Suppressor macrophage treated with lipopolysaccharide for 1 hour (primary cell): ENCODE measurements around the gene GRK4.
"Not testable (repeated sequence)": the region's sequence is repeated elsewhere in the genome, so short reads cannot be mapped to it uniquely, and the experiment has no call there.

Experiments
- DNase-seq, 3 donors: peaks; one replicate each; pipeline ENCODE4 v3.0.0-alpha.2; 2020 to 2022

GRK4 gene

DNA sequence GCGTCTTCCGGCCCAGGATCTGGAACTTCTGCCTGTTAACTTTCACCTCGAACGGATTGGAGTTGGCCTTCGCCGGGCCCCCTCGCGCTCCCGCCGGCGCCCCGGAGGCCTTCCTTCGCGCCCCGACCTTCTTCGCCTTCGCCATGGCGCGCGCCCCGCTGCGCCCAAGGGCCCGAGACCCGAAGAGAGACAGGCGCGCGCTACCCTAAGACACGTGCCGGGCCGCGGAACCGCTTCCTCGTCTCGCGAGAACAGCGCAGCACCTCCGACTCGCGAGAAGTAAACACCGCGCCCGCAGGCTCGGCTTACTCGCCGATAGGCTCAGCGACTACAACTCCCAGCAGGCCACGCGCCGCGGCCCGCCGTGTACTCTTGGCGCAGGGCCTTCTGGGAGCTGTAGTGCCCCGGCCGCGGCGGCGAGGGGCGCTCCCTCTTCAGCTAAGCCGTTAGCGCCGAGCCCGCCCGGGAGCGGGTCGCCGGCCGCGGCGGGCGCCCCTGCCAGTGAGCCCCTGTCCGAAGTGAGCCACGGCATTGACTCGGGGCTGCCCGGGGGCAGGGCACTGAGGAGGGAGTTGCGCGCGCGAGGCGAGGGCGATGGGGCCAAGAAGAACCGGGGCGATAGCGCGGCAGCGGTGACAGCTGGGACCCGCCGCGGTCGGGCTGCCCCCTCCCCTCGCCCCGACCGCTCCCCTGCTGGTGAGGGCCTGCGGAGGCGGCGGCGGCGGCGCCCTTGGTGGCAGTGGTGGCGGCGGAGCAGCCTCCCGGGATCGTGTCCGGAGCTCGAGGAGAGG lies at the start of gene GRK4, which contains the start of gene NOP14:
Gene GRK4, plus strand, starts transcription at position 397 of the 791 bp plus-strand sequence. CDS start 500 bp downstream, outside the sequence.
Gene NOP14, minus strand, starts transcription at position 232 of the 791 bp plus-strand sequence. Its CDS starts 87 bp downstream, at position 145.
- DNase-seq: peak; percentile 99 to 100 (median 99)

DNA sequence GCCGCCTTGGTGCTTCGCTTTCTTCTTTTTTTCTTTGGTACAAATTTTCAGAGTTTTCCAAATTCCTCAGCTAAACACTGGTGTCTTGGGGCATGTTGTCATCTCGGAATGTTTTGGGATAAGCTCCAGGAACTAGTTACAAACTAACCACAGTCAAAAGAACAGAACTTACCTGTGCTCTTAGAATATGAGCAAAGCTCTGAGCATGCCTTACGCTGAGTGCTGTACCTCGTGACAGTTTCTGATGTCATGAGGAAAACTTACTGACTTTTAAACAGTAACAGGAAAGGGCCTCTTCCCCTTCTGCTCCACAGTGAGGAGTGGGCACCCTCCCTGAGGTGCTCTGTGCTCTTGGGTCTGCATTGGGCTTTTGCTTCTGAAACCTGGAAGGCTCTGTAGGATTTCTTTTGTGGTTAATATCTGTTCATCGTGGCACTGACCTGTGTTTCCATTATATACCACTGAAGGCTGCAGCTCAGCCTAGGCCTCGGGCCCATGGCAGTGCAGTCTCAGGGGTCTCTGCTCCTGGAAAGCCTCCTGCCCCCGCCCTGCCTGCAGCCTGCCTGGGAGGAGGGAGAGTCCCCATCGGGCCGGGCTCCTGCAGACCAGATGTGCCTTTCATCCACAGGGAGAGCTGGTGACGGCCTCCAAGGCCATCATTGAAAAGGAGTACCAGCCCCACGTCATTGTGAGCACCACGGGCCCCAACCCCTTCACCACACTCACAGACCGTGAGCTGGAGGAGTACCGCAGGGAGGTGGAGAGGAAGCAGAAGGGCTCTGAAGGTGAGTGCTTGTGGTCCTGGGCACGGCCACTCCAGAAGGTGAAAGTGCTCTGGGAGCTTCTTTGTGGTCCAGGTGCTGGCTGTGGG lies 48.9 kb upstream of the GRK4 start:
- no peak for DNase-seq

DNA sequence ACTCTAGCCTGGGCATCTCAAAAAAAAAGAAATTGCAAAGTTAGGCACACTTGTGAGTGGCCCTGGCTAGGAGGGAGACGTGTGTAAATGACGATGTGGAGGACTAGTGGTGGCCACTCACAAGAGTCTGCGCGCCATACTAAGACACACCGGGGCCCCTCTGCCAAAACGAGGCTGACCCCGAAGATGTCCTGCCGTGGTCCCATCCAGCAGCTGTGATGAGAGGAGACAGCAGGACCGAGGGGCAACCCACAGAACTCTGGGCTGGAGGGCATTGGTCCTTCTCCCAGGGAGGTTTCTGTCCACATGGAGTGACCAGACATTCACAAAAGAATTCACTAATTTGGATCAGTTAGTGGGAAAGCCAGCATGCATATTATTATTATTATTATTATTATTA lies 47.6 kb upstream of the GRK4 start:
- no peak for DNase-seq

DNA sequence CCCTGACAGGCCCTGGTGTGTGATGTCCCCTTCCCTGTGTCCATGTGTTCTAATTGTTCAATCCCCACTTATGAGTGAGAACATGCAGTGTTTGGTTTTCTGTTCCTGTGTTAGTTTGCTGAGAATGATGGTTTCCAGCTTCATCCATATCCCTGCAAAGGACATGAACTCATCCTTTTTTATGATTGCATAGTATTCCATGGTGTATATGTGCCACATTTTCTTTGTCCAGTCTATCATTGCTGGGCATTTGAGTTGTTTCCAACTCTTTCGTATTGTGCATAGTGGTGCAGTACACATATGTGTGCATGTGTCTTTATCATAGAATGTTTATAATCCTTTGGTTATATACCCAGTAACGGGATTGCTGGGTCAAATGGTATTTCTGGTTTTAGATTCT lies 46.7 kb upstream of the GRK4 start:
- not testable (repeated sequence) for DNase-seq

DNA sequence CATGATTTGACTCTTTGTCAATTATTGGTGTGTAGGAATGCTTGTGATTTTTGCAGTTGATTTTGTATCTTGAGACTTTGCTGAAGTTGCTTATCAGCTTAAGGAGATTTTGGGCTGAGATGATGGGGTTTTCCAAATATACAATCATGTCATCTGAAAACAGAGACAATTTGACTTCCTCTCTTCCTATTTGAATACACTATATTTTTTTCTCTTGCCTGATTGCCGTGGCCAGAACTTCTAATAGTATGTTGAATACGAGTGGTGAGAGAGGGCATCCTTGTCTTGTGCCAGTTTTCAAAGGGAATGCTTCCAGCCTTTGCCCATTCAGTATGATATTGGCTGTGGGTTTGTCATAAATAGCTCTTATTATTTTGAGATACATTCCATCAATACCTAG lies 45.1 kb upstream of the GRK4 start:
- DNase-seq: not testable (repeated sequence)

DNA sequence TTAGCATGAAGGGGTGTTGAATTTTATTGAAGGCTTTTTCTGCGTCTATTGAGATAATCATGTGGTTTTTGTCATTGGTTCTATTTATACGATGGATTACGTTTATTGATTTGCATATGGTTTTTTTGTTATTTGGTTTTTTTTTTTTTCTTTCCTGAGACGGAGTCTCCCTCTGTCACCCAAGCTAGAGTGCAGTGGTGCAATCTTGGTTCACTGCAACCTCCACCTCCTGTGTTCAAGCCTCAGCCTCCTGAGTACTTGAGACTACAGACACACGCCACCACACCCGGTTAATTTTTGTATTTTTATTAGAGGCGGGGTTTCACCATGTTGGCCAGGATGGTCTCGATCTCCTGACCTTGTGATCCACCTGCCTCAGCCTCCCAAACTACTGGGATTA lies 44.7 kb upstream of the GRK4 start:
- DNase-seq: not testable (repeated sequence)

- DNase-seq: not testable (repeated sequence)
These were observed 40.8 kb upstream of the GRK4 start for GRCh38 chr4:2922453-2923101.

- peak; percentile 64 to 77 (median 75) for DNase-seq
These were observed 40.2 kb upstream of the GRK4 start for GRCh38 chr4:2923141-2923551.

GRCh38 chr4:2923668-2924173 lies 39.6 kb upstream of the GRK4 start:
- no peak for DNase-seq

GRCh38 chr4:2924286-2924685 lies 39.1 kb upstream of the GRK4 start:
- DNase-seq: no peak

DNA sequence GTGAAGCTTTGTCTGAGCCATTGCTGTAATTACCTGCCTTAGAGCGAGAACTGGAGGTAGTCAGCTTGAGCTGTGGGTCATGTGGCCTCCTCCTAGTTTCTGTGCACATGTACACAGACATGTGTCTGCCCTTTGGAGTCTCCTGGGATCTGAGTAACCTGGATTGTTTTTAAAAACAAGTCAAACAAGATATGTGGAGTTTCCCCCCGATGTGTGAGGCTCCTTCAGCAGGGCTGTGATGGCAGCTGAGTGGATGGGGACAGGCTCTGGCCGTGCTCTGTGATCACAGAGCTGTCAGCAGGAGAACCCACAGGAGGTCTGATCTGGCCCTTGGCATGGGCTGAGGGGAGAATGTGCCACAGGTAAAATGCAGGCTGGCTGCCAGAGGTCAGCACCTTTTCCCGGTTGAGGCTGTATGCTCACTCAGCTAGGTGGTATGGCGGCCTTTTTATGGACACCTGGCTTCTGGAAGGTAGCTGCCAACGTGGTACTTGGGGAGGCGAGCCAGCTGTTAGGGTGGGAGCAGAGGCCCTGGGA lies 38.5 kb upstream of the GRK4 start:
- no peak for DNase-seq

GRCh38 chr4:2925496-2925895 lies 37.9 kb upstream of the GRK4 start:
- no peak for DNase-seq

GRCh38 chr4:2925931-2926860 lies 37.2 kb upstream of the GRK4 start:
- DNase-seq: no peak

DNA sequence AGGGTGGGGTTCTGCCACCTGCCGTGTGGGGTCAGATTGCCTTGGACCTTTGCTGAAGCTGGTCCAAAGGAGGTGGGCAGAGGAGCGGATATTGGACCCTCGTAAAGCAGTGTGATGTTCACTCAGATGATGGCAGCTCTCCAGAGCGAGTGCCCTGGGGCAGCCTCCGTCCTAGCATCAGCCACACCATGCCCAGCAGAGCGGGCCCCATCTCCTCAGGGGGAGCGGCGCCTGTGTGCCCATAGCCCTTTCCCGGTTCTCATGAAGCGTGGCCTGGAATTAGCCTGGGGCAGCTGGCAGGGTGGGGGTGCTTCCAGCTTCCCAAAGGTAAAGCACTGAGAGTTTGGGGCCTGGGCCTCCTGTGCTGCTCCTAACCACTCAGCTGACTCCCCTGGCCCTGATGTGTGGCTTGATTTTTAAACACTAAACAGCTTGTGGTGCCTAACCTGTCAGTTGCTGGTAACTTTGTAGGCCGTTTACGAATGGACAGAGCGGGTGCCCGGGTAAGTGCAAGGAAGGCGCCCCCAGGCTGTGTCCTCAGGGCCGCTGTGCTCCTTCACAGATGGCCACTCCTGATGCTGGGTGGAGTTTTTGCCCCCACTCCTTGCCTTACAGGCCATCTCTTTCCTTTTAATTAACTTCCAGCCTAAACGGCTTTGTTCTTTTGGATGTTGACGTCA lies 36.2 kb upstream of the GRK4 start:
- no peak for DNase-seq

DNA sequence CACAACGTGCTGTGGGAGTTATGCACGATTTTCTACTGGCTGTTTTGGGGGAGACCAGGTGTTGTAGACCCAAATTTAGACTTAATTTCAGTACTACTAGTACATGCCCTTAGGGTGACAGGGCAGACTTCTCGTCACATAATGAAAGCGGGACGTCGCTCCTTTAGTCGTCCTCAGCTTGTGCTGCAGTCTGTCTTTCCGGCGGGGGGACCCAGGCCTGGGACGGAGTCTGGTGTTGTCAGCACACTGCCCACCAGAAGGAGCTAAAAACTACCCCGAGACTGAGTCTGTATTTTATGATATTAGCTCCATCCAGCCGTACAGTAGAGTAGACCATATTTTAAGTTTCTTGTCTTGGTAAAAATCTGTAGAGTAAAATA lies 35.7 kb upstream of the GRK4 start:
- no peak for DNase-seq

DNA sequence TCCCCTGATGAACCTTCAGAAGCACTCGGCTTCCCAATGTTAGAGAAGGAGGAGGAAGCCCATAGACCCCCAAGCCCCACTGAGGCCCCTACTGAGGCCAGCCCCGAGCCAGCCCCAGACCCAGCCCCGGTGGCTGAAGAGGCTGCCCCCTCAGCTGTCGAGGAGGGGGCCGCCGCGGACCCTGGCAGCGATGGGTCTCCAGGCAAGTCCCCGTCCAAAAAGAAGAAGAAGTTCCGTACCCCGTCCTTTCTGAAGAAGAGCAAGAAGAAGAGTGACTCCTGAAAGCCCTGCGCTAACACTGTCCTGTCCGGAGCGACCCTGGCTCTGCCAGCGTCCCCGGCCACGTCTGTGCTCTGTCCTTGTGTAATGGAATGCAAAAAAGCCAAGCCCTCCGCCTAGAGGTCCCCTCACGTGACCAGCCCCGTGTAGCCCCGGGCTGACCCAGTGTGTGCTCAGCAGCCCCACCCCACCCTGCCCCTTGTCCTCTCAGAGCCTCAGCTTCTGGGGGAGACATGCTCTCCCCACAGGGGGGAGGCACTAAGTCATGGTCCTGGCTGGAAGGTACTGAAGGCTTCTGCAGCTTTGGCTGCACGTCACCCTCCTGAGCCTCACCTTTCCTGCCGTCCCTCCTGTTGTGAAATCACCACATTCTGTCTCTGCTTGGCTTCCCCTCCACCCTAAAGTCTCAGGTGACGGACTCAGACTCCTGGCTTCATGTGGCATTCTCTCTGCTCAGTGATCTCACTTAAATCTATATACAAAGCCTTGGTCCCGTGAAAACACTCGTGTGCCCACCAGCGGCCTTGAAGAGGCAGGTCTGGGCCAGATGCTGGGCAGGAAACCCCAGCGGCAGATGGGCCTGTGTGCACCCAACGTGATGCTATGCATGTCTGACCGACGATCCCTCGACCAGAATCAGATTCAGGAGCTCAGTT lies 34.9 kb upstream of the GRK4 start:
- no peak for DNase-seq

DNA sequence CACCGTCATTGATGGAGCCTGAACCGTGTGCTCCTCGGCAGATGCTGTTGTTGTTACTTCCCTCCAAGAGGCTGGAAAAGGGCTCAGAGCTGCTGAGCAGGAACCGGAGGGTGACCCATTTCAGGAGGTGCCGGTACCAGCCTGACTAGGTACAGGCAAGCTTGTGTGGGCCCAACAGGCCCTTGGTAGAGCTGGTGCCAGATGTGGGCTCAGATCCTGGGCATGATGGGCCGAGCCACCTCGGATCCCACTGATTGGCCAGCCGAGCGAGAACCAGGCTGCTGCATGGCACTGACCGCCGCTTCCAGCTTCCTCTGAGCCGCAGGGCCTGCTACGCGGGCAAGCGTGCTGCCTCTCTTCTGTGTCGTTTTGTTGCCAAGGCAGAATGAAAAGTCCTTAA lies 33.9 kb upstream of the GRK4 start:
- no peak for DNase-seq

DNA sequence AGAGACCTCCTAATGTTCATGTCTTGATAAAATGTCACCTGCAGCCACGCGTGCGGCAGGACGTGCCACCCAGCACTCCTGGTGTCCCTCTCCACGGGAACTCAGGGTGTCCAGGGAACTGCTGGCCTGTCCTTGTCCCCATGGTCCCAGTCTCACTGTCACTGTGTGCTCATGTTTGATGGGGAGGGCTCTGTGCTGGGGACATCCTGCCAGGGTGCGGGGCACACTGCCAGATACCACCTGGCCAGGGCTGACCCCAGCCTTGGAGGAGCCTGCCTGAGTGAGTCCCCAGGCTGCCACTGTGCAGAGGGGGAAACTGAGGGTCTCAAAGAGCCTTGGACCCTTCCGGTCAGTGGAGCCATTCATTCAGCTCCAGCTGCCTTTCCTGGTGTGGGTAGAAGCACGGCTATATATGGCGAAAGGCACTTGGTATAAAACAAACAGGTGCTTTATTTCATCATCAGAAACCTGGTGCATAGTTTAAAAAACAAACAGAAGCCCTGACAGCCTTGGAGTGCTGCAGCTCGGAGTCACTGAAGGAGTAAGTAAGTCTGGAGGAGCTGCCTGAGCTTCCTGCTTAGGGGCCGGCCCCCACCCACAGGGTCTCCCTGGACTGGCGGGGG lies 33.1 kb upstream of the GRK4 start:
- DNase-seq: no peak

GRCh38 chr4:2930758-2931511 lies 32.4 kb upstream of the GRK4 start:
- DNase-seq: no peak
